Right forelimb (tissue), 1 donor: ENCODE data around the gene AANAT.

Experiments
- DNase-seq: peaks from one replicate; pipeline ENCODE4 v3.0.0-alpha.2; 2018

Gene AANAT

DNA sequence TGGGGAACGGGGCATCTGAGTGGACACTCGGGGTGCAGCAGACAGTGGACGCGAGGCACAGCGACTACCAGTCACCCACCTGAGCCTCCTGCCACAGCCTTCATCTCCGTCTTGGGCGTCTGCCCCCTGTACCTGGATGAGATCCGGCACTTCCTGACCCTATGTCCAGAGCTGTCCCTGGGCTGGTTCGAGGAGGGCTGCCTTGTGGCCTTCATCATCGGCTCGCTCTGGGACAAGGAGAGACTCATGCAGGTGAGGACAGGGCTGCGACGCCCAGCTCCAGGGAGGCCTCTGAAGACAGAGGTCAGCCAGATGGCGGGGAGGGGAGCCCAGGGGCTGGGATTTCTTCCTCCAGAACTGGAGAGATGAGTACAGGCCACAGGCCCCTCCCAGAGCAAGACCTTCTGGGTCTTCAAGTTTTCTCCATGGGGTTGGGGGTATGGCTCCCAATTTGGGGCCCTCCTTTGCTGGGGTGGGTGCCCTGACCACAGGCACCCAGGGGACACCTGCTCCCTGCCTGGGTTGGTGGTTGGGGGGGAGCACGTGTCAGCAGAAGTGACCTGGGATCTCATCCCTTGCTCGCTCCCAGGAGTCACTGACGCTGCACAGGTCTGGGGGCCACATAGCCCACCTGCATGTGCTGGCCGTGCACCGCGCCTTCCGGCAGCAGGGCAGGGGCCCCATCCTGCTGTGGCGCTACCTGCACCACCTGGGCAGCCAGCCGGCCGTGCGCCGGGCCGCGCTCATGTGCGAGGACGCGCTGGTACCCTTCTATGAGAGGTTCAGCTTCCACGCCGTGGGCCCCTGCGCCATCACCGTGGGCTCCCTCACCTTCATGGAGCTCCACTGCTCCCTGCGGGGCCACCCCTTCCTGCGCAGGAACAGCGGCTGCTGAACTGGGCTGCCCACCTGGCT, 1.9 kb downstream of the AANAT start:
- DNase-seq = no peak

DNA sequence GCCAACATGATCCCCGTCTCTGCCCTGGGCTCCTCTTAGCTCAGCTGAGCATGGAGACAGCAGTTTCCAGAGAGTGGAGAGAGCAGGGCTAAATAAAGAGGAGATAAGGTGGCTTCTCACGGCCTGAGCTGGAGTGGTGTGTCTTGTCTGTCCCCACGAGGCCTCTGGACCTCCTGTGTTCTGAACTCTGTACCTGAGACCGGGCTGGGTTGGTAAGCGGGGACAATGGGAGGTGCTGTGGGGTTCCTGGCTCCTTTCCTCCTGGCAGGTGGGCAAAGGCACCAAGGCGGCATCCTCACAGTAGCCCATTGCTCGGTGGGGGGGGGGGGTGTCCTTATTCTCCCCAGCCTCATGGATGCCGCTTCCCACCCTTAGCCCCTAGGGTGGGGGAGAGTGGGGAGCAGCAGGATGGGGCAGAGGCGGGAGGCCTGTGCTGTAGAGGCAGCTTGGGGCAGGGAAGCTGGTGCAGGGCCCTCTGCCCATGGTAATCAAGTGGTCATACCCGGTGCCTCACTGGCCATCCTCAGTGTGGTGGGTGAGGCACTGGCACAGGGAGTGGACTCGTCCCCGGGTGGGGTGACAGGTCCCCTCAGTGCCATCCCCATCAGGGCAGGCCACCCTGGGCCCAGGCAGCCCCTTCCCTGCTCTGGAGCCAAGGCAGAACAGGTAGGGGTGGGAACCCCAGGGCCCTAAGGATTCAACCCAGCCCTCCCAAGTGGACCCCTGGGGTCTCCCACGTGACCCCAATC, 2.8 kb downstream of the AANAT start:
- no peak for DNase-seq

DNA sequence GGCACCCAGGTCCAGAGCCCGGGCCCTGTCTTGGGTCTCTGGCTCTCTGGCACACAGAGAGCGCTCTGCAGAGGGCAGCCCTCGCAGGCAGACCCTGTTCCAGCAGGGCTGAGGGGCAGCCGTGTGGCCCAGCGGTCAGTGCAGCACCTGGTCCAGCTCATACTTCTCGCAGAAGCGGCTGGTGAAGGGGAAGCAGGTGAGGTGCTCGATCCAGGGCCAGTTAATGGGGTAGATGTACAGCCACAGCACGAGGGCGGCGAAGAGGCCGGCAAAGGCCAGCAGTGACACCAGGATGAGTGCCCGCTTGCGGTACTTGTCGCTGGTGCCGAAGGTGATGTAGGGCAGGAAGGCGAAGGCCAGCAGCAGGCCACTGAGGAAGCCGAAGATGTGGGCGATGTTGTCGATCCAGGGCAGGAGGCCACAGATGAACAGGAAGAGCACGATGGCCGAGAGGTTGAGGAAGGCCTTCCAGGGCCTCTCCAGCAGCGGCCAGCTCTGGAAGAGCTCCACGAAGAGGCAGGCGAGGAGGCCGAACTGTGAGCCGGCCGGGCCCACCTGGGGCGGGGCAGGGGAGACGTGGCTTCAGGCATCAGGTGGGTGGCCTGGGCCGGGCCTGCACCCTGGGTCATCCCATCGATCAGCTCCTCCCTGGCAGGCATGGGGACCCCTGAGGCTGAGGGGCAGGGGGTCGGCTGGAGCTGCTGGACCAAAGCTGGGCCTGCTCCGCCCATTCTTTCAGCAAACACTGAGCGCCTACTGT, 4.3 kb downstream of the AANAT start:
- DNase-seq = no peak

DNA sequence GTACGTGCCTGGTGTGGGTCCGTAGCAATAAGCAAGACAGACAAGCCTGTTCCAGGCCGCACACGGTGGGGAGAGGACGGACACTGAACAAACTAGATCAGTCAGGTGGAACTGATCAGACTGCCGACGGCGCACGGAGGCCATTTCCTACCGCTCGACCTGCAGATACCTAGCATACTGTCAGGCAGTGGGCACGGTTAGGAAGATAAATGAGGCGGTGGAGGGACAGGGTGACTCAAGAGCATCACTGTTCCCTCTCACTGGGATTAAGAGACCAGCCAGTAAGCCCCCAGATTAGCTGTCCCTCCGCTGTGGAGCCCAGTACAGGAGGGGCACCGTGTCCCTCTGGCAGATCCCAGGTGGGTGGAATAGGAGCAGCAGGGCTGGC, 4.8 kb downstream of the AANAT start:
- DNase-seq = no peak

DNA sequence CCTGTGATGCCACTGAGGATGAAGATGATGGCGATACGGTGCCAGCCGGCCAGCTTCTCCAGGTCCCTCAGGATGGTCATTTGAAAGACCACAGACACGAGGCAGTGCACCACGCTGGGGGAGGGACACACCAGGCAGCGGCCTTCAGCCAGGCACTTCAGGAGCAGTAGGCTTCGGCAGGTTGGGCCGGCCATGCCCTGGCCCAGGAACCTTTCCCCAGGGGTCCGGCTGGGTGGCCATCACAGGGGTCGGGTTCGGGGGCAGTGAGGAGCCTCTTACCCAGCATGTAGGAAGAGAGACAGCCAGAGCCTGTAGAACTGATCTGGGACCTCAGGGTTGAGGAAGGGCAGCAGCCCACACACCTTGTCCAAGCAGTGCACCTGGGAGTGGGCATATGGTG, 5.3 kb downstream of the AANAT start:
- DNase-seq = no peak

DNA sequence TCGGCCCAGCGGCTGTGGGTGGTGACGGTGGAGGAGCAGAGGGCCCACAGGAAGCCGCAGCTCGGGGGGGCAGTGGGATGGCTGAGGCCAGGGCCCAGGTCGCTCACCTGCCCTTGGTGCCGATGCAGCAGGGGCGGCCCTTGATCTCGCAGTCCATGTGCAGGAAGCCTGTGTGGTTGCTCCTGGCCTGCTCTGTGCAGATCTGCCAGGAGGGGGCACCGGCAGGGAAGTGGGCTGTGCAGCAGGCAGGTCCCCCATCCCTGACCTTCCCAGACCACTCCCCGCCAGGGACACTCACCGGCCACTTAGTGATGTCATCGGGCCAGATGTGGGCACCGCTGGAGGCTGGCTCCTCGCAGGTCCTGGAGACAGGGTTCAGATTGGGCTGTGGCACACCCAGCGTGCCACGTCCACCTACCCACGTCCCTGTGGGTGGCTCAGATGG, 6.2 kb downstream of the AANAT start:
- DNase-seq = no peak

DNA sequence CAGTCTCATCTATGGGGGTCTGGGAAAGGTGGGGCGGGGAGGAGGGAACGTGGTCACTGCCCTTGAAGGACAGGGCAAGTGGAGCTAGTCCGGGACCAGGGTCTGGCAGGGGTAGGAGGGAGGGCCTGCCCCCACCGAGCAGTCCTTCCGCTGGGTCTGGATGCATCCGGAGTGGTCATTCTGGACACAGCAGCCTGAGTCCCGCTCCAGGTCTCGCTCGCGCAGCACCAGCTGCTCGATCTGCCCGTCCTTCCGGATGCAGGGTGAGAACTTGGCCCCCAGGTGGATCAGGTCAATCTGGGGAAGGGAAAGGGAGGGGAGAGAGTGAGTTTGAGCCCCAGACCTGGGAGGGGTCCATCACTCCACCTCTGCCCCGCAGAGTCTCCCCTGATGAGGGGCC, 6.8 kb downstream of the AANAT start:
- DNase-seq = no peak

DNA sequence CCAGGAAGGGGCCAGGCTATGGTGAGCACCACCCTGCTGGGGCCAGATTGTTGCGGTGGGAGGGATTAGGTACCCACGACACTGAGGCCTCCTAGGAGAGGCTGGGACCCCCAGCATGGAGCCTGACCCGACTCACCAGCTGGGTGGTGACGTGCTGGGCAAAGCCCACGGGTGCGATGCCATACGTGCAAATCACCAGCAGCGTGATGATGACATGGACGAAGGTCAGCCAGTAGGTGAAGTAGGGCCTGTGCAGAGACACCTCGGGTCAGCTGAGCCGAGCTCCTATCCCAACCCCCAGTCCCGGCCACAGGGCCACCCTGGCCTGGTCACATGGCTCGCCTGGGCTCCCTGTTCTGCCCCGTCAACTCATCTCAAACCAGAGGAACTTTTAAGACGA, 7.5 kb downstream of the AANAT start:
- no peak for DNase-seq

DNA sequence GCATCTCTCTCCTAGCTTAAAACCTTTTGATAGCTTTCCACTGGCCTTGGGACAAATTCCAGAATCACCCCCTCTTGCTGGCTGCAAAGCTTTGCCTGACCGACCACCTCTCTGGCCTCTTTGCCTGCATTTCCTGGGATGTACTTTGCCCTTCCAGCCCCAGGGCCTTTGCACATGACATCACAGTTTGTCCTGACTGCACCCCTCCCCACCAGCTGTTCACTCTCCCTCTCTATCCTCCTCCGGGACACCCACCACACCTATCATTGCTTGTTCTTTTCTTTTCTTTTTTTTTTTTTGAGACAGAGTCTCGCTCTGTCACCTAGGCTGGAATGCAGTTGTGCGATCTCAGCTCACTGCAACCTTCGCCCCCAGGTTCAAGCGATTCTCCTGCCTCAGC, 7.9 kb downstream of the AANAT start:
- no peak for DNase-seq

DNA sequence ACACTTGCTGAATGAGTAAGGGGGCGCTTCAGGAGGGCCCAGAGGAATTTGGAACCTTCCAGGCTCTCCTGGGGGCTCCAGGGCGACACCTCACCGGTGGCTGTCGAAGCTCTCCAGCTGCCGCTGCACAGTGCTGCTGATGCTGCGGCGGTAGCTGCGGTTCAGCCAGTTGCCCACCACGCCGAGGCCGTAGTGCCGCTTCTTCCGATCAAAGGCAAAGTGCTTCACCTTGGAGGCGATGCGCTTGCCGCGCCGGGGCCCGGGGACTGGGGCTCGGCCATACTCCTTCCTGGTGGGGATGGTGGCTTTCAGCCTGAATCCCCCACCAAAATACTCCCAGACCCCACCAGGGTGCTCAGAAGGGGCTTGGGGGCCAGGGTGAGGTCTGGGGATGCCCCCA, 9.3 kb downstream of the AANAT start:
- no peak for DNase-seq

DNA sequence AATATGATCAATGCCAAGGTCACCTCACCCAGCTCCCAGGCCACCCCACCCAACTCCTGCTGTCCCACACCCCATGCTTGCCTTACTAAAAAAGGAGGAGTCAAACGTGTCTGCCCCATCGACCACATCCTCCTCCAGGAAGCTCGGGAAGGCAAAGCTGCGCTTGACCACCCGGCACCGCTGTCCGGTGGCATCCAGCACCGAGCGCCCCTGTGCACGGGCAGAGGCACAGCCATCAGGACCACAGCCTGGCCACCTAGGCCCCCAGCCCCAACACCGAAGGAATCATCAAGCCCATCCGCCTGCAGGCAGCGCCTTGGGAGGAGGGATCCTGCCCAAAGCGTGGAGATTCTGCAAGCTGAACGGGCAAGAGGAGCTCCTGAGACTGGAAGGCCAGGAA, 10.2 kb downstream of the AANAT start:
- no peak for DNase-seq

DNA sequence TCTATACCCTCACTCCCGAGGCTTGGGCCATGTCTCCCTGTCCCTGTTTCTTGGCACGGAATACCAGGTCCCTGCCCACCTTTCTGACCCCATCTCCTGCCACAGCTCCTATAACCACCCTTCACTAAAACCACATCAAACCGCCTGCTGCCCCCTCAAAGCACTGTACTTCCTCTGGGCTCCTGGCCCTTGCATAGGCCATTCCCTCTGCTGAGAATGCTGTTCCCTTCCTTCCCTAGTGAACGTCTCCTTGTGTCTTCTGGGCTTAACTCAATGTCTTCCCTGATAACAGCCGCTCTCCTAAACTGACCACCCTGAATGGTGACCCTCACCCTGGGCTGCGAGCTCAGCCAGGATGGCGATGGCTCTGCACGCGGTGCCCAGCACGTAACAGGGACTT, 10.7 kb downstream of the AANAT start:
- DNase-seq = no peak

DNA sequence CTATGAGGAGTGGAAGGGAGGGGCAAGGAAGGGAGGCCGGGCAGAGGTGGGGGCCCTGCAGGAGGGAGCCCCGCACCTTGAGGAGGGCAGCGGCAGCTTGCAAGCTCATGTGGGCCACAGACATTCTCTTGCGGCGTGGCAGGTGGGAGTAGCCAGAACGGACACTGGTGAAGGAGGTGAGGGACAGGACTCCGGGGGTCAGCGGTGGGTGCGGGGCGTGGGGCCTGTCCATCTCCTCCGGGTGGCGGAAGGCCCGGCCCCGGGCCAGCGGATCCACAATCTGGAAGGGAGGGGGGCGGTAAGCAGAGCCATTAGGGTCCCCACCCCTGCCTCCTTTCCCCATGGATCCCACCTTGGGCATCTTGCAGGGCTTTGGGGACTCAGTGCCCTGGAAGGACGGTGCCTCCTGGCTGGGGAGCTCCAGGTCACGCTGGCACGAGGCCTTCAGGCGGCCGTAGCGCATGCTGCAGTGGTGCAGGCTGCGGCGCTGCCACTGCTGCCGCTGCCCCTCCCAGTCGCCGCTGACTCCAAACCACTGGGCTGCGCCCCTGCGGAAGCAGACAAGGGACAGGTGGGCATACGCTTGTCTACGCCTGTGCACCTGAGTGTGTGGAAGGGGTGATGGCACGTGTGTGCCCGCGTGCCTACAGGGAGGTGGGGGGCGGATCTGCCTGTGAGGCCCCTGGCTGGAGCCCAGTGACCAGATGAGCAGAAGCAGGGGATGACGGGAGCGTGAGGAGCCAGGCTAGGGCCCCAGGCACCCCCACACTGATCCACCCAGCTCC, 11.5 kb downstream of the AANAT start:
- DNase-seq = no peak

DNA sequence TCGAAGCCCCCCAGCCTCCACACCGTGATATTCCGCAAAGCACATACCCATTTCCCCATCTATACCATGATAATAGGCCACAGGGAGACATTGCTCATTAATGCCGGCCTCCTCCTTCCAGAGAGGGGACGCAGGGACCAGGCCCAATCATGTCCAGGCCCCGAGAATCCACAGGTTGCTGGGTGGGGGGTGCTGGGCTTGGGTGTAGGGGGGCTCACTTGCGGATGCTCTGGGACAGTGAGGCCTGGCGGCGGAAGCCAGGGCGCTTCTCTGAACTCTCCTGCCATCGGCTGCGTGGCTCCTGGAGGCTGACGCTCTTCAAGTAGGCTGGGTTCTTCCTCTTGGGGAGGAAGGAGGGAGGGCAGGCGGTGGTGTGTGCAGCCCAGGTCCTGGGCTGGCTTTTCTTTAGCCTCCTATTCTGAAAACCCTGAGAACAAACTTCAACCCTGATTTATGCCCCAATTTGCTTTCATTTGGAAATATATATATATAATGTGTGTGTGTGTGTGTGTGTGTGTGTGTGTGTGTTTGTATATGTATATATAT, 12.2 kb downstream of the AANAT start:
- no peak for DNase-seq

DNA sequence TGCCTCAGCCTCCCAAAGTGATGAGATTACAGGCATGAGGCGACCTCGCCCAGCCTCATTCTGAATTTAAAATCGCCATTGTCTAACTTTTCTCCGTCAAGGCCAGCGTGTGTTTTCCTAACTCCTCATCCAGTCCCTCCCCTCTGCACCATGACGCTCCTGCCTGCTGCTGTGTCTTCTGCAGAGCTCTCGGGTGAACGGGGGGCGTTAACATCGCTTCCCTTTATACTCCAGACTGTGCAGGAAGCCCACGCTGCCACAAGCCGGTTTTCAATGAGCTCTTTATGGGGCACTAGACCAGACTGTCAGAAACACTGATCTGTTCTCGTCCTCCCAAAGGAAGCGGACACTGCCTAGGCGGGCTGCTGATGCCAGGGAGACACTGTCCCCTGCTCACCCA, 13.2 kb downstream of the AANAT start:
- no peak for DNase-seq

DNA sequence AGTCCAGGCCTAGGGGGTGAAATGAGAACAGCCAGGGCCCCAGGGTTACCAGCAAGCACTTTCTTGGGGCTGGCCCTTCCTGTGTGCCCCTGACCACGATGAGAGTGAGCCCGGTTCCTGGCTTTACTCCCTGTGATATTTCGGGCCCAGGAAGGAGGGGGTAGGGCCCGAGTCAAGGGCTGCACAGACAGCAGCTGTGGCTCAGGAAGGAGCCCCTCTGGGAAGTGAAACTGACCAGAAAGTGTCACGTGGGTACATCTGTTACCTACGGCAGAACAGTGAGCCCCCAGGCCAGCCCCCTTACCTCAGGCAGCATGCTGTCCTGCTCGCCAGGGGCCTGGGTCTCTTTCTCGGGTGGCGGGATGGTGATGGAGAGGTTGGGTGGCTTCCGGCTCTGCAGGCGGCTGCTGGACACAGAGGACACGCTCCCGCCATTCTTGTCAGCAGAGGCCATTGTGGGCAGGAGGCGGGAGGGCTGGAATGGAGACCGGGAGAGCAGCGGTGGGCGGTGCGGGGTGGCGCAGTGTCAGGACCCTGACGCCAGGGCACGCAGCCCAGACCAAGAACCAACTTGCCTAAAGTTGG, 13.8 kb downstream of the AANAT start:
- no peak for DNase-seq

DNA sequence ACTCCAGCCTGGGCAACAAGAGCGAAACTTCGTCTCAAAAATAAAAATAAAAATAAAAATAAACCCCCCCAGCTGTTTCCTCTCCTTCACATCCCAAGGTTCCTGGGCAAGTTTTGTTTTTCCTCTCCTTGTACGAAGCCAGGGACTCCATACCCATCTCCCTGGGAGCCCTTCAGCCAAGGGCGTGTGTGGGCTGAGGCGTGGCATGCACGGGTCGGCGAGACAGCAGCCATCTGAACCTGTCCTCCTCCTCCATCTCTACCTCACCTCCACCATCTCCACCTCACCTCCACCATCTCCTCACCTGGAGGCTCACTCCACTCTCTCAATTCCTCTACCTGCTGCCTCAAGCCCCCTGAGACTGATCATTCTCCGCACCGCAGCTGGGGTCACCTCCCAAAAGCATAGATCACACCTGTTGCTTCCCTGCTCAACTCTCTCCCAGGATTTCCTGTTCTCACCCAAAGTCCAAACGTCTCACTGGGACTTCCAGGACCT, 16.9 kb downstream of the AANAT start:
- DNase-seq = no peak

DNA sequence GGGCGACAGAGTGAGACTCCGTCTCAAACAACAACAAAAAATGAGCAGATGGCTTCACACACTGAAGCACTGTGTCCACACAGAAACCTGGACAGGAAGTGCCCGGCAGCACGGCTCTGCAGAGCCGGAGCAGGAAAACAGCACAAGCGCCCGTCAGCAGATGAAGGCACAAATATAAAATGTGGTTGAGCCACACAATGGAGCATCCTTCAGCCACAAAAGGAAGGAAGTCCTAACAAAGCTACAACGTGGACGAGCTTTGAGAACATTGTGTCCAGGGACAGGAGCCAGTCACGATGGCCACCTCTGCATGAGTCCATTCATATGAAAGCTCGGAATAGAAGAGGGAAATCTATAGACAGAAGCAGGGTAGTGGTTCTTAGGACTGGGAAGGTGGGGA, 18.2 kb downstream of the AANAT start:
- no peak for DNase-seq

DNA sequence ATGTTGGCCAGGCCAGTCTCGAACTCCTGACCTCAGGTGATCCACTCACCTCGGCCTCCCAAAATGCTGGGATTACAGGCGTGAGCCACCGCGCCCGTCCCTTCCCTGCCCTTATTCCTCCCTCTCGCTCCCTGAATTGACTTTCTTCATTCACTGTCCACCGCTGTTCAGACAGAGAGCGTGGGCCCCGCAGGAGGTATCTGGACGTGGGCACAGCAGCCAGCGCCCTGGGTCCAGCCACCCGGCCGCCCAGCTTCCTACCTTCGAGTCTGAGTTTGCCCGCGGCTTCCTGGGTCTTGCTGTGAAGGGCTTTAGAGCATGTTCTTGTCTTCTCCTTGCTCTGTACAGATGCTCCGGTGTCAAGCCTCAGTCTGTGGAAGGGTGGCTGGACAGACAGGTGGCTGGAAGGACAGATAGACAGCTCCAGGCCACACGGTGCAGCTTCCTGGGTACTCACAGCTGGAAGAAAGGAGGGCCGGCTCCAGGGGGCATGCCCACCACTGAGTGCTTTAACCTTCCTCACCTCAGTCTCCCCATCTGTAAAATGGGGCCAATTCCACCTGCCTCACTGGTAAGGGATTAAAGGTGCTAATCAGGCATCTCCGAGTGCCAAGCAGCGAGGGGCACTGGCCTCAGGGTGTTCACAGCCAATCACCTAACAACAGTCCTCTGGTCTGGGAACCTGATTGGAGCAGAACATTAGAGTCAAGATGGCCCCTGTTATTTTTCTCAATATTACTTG, 20.2 kb downstream of the AANAT start:
- DNase-seq = no peak

DNA sequence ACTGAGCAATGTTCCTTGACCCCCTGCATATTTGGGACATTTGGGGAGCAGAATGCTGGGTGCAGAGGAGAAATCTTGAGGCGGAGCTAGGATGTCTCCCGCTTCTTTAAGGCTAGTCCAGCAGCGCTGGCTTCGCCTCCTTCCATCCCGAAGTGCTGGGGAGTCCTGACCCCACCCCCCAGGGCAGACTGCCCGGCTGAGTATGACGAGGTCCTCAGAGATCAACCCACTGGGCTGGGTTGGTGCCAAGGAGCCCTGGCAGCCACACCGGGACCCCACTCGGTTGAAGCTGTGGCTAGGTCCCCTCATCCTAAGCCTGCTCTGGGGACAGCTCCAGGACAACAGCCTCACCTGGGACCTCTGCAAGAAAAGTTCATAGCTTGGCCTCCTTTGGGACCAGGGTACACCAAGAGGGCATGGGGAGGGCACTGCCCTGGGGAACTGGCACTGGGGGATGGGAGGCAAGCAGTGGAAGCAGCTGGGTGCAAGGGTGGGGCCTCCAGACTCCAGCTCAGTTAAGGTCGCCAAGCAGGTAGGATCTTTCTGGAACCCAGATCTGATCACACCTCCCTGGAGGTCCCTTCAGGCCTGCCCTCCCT, 22.8 kb downstream of the AANAT start:
- no peak for DNase-seq
